Parathyroid adenoma (tissue), 2 donors: ENCODE data around the gene KLF5.

Experiments used
- H2AFZ ChIP-seq: fragments of 300-600 bp; sonication (generic); one replicate; pipeline ENCODE4 v1.7.0; 2017; ENCODE audit warnings: antibody characterized with exemption, mild to moderate bottlenecking
- H3K27ac ChIP-seq: fragments of 300-600 bp; sonication (generic); one replicate; pipeline ENCODE4 v1.7.0; 2017
- H3K27me3 ChIP-seq: fragments of 300-600 bp; sonication (generic); one replicate; pipeline ENCODE4 v1.7.0; 2017; ENCODE audit warnings: low read length; ENCODE audit not compliant: control insufficient read depth, insufficient read depth
- H3K36me3 ChIP-seq: fragments of 300-600 bp; sonication (generic); one replicate; pipeline ENCODE4 v1.7.0; 2017; ENCODE audit warnings: low read length; ENCODE audit not compliant: control insufficient read depth, insufficient read depth
- H3K4me1 ChIP-seq: fragments of 300-600 bp; sonication (generic); one replicate; pipeline ENCODE4 v1.7.0; 2017; ENCODE audit warnings: control low read depth
- H3K4me2 ChIP-seq: fragments of 300-600 bp; sonication (generic); one replicate; pipeline ENCODE4 v1.7.0; 2017; ENCODE audit warnings: low read length
- H3K4me3 ChIP-seq: fragments of 300-600 bp; sonication (generic); one replicate; pipeline ENCODE4 v1.7.0; 2017; ENCODE audit warnings: low read depth, low read length
- H3K79me2 ChIP-seq: fragments of 300-600 bp; sonication (generic); one replicate; pipeline ENCODE4 v1.7.0; 2017; ENCODE audit warnings: control low read depth
- H3K9ac ChIP-seq: fragments of 300-600 bp; sonication (generic); one replicate; pipeline ENCODE4 v1.7.0; 2017; ENCODE audit warnings: mild to moderate bottlenecking
- H3K9me3 ChIP-seq: fragments of 300-600 bp; sonication (generic); one replicate; pipeline ENCODE4 v1.7.0; 2017; ENCODE audit warnings: low read length; ENCODE audit not compliant: control insufficient read depth
- CTCF ChIP-seq: fragments of 300-600 bp; sonication (generic); IDR thresholded peaks from one replicate; pipeline ENCODE4 v1.7.0; 2017; ENCODE audit warnings: antibody characterized with exemption, mild to moderate bottlenecking
- donor health status: primary hyperparathyroidism.

The KLF5 gene

GRCh38 chr13:73058432-73058735 is 421 bp upstream of the KLF5 start:
- H2AFZ ChIP-seq = peak overlapping the region; percentile 89
- no peaks in the 10 kb centered on the region for H3K27me3 ChIP-seq
- H3K27ac ChIP-seq = no peak overlapping the region
- no peaks in the 10 kb centered on the region for H3K9me3 ChIP-seq
- peak overlapping the region; percentile 69 for H3K4me2 ChIP-seq
- H3K4me3 ChIP-seq = peak overlapping the region; percentile 60
- H3K9ac ChIP-seq = no peak overlapping the region
- no peaks in the 10 kb centered on the region for H3K36me3 ChIP-seq
- H3K4me1 ChIP-seq = no peaks in the 10 kb centered on the region
- no peak for TF ChIP-seq CTCF
- H3K79me2 ChIP-seq = no peaks in the 10 kb centered on the region

- Histone ChIP-seq H3K27ac (no peak overlapping the region), H3K4me1 (no peaks in the 10 kb centered on the region), H3K9ac (no peak overlapping the region), H3K79me2 (no peaks in the 10 kb centered on the region), H3K4me2 (peak overlapping the region; percentile 43), H3K9me3 (no peaks in the 10 kb centered on the region), H3K36me3 (no peaks in the 10 kb centered on the region), H3K27me3 (no peaks in the 10 kb centered on the region), H2AFZ (peak overlapping the region; percentile 89), H3K4me3 (peak overlapping the region; percentile 60)
- no peak for TF ChIP-seq CTCF
These were observed 850 bp downstream of the KLF5 start for GRCh38 chr13:73059460-73060250.

GRCh38 chr13:73060251-73061160 is 1.7 kb downstream of the KLF5 start:
- no peaks in the 10 kb centered on the region for H3K4me1 ChIP-seq
- H2AFZ ChIP-seq = peak overlapping the region; percentile 53
- H3K4me3 ChIP-seq = no peak overlapping the region
- no peaks in the 10 kb centered on the region for H3K9me3 ChIP-seq
- H3K4me2 ChIP-seq = no peak overlapping the region
- H3K9ac ChIP-seq = no peak overlapping the region
- H3K36me3 ChIP-seq = no peaks in the 10 kb centered on the region
- H3K27ac ChIP-seq = no peak overlapping the region
- no peak for TF ChIP-seq CTCF
- no peaks in the 10 kb centered on the region for H3K27me3 ChIP-seq
- no peaks in the 10 kb centered on the region for H3K79me2 ChIP-seq

- no peak for TF ChIP-seq CTCF
- no peak overlapping the region for H3K27ac ChIP-seq
These were observed 2.7 kb downstream of the KLF5 start for GRCh38 chr13:73061473-73061872.

More at GRCh38 chr13:73061473-73061872, 2.7 kb downstream of the KLF5 start:
- H3K36me3 ChIP-seq = no peaks in the 10 kb centered on the region
- H3K9me3 ChIP-seq = no peaks in the 10 kb centered on the region
- no peak overlapping the region for H2AFZ ChIP-seq
- H3K79me2 ChIP-seq = no peaks in the 10 kb centered on the region
- H3K4me2 ChIP-seq = no peak overlapping the region
- H3K27me3 ChIP-seq = no peaks in the 10 kb centered on the region
- no peak overlapping the region for H3K4me3 ChIP-seq
- no peak overlapping the region for H3K9ac ChIP-seq
- H3K4me1 ChIP-seq = no peaks in the 10 kb centered on the region
